DND-41 (cell line): ENCODE results near the gene DKK2.

Source experiments
- ATAC-seq: fragments of 200-7000 bp; cut with Tn5 transposase; 3 replicates; pipeline ENCODE4 v1.9.1; 2021; ENCODE audit warnings: low read depth; ENCODE audit not compliant: insufficient read depth
- DNase-seq: peaks from one replicate; pipeline ENCODE4 v3.0.0-alpha.2; 2020
- H2AFZ ChIP-seq: 2 replicates; pipeline ENCODE4 v1.6.0; 2012; ENCODE audit warnings: low read depth, low read length
- H3K27ac ChIP-seq: 2 replicates; pipeline ENCODE4 v1.5.1; 2012; ENCODE audit warnings: low read length, inconsistent platforms
- H3K27me3 ChIP-seq: fragments of 200-600 bp; sonication (generic); 2 replicates; pipeline ENCODE4 v1.6.0; 2012; ENCODE audit warnings: low read length, mild to moderate bottlenecking, inconsistent platforms; ENCODE audit not compliant: insufficient read depth, poor library complexity
- H3K36me3 ChIP-seq: 2 replicates; pipeline ENCODE4 v1.5.1; 2012; ENCODE audit warnings: low read length, inconsistent platforms; ENCODE audit not compliant: insufficient read depth
- H3K4me1 ChIP-seq: 2 replicates; pipeline ENCODE4 v1.5.1; 2012; ENCODE audit warnings: mild to moderate bottlenecking, low read length; ENCODE audit not compliant: insufficient read depth
- H3K4me2 ChIP-seq: 2 replicates; pipeline ENCODE4 v1.6.0; 2012; ENCODE audit warnings: mild to moderate bottlenecking, moderate library complexity, low read length, inconsistent platforms; ENCODE audit not compliant: insufficient read depth
- H3K4me3 ChIP-seq, 2 experiments: fragments of 200-600 bp in 1 of 2; shearing (Covaris generic) in 1 of 2; 2 replicates each; pipeline ENCODE4 v1.5.1; 2012 to 2016; ENCODE audit warnings: inconsistent platforms in 2 of 2, low read length in 2 of 2, mild to moderate bottlenecking in 2 of 2, low read depth in 1 of 2, moderate library complexity in 1 of 2
- H3K79me2 ChIP-seq: 2 replicates; pipeline ENCODE4 v1.6.0; 2012; ENCODE audit warnings: low read length, inconsistent platforms; ENCODE audit not compliant: insufficient read depth
- H3K9ac ChIP-seq: 2 replicates; pipeline ENCODE4 v1.6.0; 2012; ENCODE audit warnings: low read depth, mild to moderate bottlenecking, inconsistent platforms, low read length, moderate library complexity
- H3K9me3 ChIP-seq: 2 replicates; pipeline ENCODE4 v1.5.1; 2012; ENCODE audit warnings: low read length, moderate library complexity, mild to moderate bottlenecking, inconsistent platforms; ENCODE audit not compliant: insufficient read depth, severe bottlenecking
- H4K20me1 ChIP-seq: 2 replicates; pipeline ENCODE4 v1.6.0; 2012; ENCODE audit warnings: low read length; ENCODE audit not compliant: insufficient read depth
- EZH2 ChIP-seq: IDR thresholded peaks from 3 replicates; pipeline ENCODE4 v1.6.1; 2012; ENCODE audit warnings: borderline replicate concordance, low read depth, mild to moderate bottlenecking, moderate library complexity, low read length, inconsistent platforms; ENCODE audit not compliant: severe bottlenecking
- TF ChIP-seq, protein P1 (sequence below): IDR thresholded peaks from 2 replicates; pipeline ENCODE4 v1.5.1; 2012; ENCODE audit warnings: borderline replicate concordance, low read length, moderate library complexity, mild to moderate bottlenecking; ENCODE audit not compliant: poor library complexity, severe bottlenecking; ENCODE audit errors: extremely low read depth

Gene DKK2

DNA sequence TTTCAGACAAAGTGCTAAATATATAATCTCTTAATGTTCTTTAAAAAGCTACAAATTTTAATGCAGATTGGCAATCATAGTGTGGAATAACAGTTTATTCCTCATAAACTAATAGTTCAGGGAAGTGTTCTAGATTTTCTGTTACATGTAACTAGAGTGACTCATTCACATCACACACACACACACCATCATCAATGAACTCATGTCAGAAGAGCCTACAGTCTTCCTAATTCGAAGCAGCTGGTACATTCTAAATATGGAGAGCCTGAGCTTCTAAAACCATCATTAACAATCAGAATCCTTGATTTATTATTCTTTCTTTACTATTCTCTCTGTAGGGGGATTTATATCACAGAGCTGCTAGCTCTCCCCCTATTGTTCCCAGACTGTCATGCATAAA, 49.6 kb downstream of the DKK2 start:
- TF ChIP-seq EZH2, result no peak
- H2AFZ ChIP-seq, result no peak overlapping the region
- no peaks in the 10 kb centered on the region for H4K20me1 ChIP-seq
- no peak overlapping the region for H3K9ac ChIP-seq
- H3K27ac ChIP-seq, result no peak overlapping the region
- no peak overlapping the region for H3K4me2 ChIP-seq
- H3K79me2 ChIP-seq, result no peaks in the 10 kb centered on the region
- H3K4me3 ChIP-seq, result no peak overlapping the region
- no peaks in the 10 kb centered on the region for H3K27me3 ChIP-seq
- no peaks in the 10 kb centered on the region for H3K9me3 ChIP-seq
- no peaks in the 10 kb centered on the region for H3K4me1 ChIP-seq
- DNase-seq, result no peak
- no peak for ATAC-seq
- H3K36me3 ChIP-seq, result no peaks in the 10 kb centered on the region

DNA sequence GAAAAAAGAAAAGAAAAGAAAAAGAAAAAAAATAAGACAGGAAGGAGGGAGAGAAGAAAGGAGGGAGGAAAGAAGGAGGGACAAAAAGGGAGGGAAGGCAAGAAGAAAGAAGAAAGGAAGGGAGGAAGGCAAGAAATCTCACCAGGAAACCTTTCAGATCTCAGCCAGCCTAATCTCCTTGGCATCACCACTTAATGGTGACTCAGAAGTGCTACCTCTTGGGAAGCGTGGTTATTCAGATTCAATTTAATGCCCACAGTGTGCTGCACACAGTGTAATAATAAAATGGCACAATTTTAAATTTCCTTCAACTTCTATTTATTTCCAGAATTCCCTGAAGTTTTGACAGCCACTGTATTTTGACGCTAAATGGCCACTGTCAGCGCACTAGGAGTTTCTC, 50.3 kb downstream of the DKK2 start:
- Histone ChIP-seq H3K27ac (no peak overlapping the region), H3K9ac (no peak overlapping the region), H2AFZ (no peak overlapping the region), H3K79me2 (no peaks in the 10 kb centered on the region), H3K4me2 (no peak overlapping the region), H3K27me3 (no peaks in the 10 kb centered on the region), H3K9me3 (no peaks in the 10 kb centered on the region), H3K4me1 (no peaks in the 10 kb centered on the region), H3K4me3 (no peak overlapping the region), H4K20me1 (no peaks in the 10 kb centered on the region), H3K36me3 (no peaks in the 10 kb centered on the region)
- DNase-seq, result no peak
- ATAC-seq, result no peak
- no peak for TF ChIP-seq EZH2
- TF ChIP-seq, protein P1, sequence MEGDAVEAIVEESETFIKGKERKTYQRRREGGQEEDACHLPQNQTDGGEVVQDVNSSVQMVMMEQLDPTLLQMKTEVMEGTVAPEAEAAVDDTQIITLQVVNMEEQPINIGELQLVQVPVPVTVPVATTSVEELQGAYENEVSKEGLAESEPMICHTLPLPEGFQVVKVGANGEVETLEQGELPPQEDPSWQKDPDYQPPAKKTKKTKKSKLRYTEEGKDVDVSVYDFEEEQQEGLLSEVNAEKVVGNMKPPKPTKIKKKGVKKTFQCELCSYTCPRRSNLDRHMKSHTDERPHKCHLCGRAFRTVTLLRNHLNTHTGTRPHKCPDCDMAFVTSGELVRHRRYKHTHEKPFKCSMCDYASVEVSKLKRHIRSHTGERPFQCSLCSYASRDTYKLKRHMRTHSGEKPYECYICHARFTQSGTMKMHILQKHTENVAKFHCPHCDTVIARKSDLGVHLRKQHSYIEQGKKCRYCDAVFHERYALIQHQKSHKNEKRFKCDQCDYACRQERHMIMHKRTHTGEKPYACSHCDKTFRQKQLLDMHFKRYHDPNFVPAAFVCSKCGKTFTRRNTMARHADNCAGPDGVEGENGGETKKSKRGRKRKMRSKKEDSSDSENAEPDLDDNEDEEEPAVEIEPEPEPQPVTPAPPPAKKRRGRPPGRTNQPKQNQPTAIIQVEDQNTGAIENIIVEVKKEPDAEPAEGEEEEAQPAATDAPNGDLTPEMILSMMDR, result no peak

DNA sequence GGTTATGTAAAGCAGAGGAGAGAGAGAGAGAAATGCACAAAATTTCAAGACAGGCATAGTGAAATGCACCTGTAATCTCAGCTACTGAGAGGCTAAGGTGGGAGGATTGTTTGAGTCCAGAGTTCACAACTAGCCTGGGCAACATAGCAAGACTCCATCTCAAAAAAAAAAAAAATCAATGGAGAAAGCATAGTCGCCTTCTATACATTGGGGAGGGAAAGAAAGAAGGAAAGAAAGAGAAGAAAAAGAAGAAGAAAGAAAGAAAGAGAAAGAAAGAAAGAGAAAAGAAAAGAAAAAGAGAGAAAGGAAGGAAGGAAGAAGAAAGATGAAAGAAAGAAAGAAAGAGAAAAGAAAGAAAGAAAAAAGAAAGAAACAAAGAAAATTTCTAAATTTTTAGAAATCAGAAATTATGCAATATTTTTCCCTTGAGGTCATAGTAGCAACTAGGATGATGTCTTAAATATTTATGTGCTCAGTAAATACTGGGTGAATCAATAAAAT, 53.4 kb downstream of the DKK2 start:
- Histone ChIP-seq H3K36me3 (no peaks in the 10 kb centered on the region), H3K79me2 (no peaks in the 10 kb centered on the region), H3K4me3 (no peak overlapping the region), H4K20me1 (no peaks in the 10 kb centered on the region), H3K9ac (no peak overlapping the region), H3K4me2 (no peak overlapping the region), H3K9me3 (no peaks in the 10 kb centered on the region), H3K4me1 (no peaks in the 10 kb centered on the region), H3K27me3 (peaks cover 3% of the 10 kb centered on the region), H2AFZ (no peak overlapping the region), H3K27ac (no peak overlapping the region)
- DNase-seq, result no peak
- TF ChIP-seq, protein P1, result no peak
- no peak for TF ChIP-seq EZH2
- ATAC-seq, result no peak

DNA sequence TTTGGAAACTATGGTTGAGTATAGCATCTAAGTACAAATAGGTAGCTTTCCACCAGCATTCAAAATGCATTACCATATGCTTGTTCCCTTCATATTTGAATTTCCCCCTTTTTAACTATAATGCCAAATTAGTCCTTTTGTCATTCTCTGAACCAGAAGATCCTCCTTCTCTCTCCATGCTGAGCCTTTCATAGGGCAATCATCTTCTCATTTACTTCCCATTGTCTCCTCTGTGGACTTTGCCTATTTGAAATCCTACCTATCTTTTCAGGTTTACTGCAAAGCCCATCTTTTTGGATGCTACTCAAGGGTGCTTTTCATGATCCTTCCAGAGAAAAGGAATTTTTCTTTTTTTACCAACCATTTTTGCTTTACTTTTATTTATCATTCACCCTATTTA, 54.7 kb downstream of the DKK2 start:
- DNase-seq (no peak), ATAC-seq (no peak)
- no peaks in the 10 kb centered on the region for H3K9me3 ChIP-seq
- H3K9ac ChIP-seq, result no peak overlapping the region
- no peak overlapping the region for H2AFZ ChIP-seq
- no peak for TF ChIP-seq EZH2
- TF ChIP-seq, protein P1, result no peak
- H3K4me3 ChIP-seq, result no peak overlapping the region
- no peaks in the 10 kb centered on the region for H3K79me2 ChIP-seq
- no peaks in the 10 kb centered on the region for H3K36me3 ChIP-seq
- H3K27me3 ChIP-seq, result peaks cover 3% of the 10 kb centered on the region
- H3K4me1 ChIP-seq, result no peaks in the 10 kb centered on the region
- H4K20me1 ChIP-seq, result no peaks in the 10 kb centered on the region
- no peak overlapping the region for H3K4me2 ChIP-seq
- H3K27ac ChIP-seq, result no peak overlapping the region
